ENCODE measurements around the gene DCC.

DNA sequence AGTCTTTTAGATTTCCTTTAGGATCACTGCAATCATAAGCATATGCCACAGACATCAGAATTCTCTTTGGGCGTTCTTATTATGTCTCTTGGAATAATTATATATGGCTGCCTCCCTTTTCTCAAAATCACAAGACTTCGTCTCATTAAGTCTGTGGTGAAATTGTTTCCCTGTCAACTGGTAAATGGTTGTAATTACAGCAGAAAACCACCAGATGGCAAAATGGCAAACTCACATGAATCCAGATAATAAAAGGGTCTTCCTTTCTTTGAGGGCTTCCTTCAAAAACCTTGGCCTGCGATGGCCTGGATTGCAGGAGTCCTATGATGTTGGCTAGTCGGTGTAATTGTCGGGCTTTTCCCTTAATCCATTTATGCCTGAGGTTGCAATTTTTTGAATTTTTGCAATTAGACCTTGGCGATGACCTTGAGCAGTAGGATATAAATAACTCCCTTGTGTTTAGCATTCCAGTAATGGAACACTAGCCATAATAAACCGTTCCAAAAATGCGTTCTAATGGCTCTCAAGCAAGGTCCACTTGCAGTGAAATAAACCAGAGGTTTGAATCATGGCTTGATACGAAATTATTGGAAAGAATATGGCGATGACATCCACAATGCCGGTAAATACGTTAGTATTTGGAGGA, 1228.1 kb downstream of the DCC start:
- TF ChIP-seq POLR2A (IDR thresholded peaks at IDR 0.05; ENCODE audit: low read length) (no peak), GATA1 (IDR thresholded peaks at IDR 0.05; ENCODE audit: low read depth, low read length) (no peak)
